CD4-positive, alpha-beta memory T cell (primary cell): ENCODE measurements around the gene TTC34. TPM values are rescaled to one million over a fixed set of nuclear protein-coding genes. Genes with fewer than 3 reads are reported as not detected.

Experiments used
- CTCF ChIA-PET: fragments of 350-600 bp; sonication (Branson Sonifier 250); formaldehyde crosslinking; loops from one replicate; lab custom pipeline; 2021; ENCODE audit warnings: inconsistent platforms; ENCODE audit not compliant: partially characterized antibody; lab: Charles Lee
- POLR2A ChIA-PET: fragments of 350-600 bp; sonication (Branson Sonifier 250); formaldehyde crosslinking; loops from one replicate; lab custom pipeline; 2021; ENCODE audit not compliant: partially characterized antibody; lab: Charles Lee
- DNase-seq, 5 donors: peaks; one replicate each; pipeline versions ENCODE4 v3.0.0 to v3.0.0-alpha.2; 2020 to 2022; ENCODE audit warnings: mixed read lengths in 1 of 5
- H3K27ac ChIP-seq: one replicate; pipeline ENCODE4 v1.7.0; 2013; ENCODE audit warnings: low read depth, low read length
- H3K27me3 ChIP-seq: 2 replicates; pipeline ENCODE4 v1.7.0; 2013; ENCODE audit warnings: mild to moderate bottlenecking, low read length, moderate library complexity; ENCODE audit not compliant: insufficient read depth
- H3K36me3 ChIP-seq: 2 replicates; pipeline ENCODE4 v1.7.0; 2013; ENCODE audit warnings: mild to moderate bottlenecking, low read length, moderate library complexity; ENCODE audit not compliant: insufficient read depth
- H3K4me1 ChIP-seq: 2 replicates; pipeline ENCODE4 v1.7.0; 2013; ENCODE audit warnings: mild to moderate bottlenecking, low read length, moderate library complexity; ENCODE audit not compliant: insufficient read depth
- H3K4me3 ChIP-seq, 2 donors: one replicate each; pipeline ENCODE4 v1.7.0; 2013; ENCODE audit warnings: low read length in 2 of 2, mild to moderate bottlenecking in 1 of 2
- H3K9me3 ChIP-seq, 2 donors: one replicate each; pipeline ENCODE4 v1.7.0; 2013; ENCODE audit warnings: low read length in 2 of 2, control low read depth in 1 of 2; ENCODE audit not compliant: control insufficient read depth in 1 of 2
- H3K27ac Mint-ChIP-seq, 7 donors: one replicate each; pipeline ENCODE4 v1.8.0; 2020 to 2021; ENCODE audit warnings: mixed read lengths in 7 of 7, mild to moderate bottlenecking in 6 of 7, inconsistent platforms in 3 of 7, moderate library complexity in 3 of 7
- H3K27me3 Mint-ChIP-seq, 2 donors: one replicate each; pipeline ENCODE4 v1.8.0; 2020 to 2021; ENCODE audit warnings: mixed read lengths in 2 of 2
- H3K36me3 Mint-ChIP-seq, 2 donors: one replicate each; pipeline ENCODE4 v1.8.0; 2020 to 2021; ENCODE audit warnings: mixed read lengths in 2 of 2, inconsistent platforms in 1 of 2, mild to moderate bottlenecking in 1 of 2
- H3K4me1 Mint-ChIP-seq, 4 donors: one replicate each; pipeline ENCODE4 v1.8.0; 2020 to 2021; ENCODE audit warnings: mixed read lengths in 4 of 4, mild to moderate bottlenecking in 1 of 4
- H3K4me3 Mint-ChIP-seq, 8 donors: one replicate each; pipeline ENCODE4 v1.8.0; 2020 to 2021; ENCODE audit warnings: mixed read lengths in 8 of 8, mild to moderate bottlenecking in 7 of 8, moderate library complexity in 6 of 8, inconsistent platforms in 3 of 8
- H3K9me3 Mint-ChIP-seq, 8 donors: one replicate each; pipeline ENCODE4 v1.8.0; 2020 to 2021; ENCODE audit warnings: mixed read lengths in 8 of 8, mild to moderate bottlenecking in 5 of 8, inconsistent platforms in 3 of 8, moderate library complexity in 1 of 8
- intact Hi-C: fragments of 100-400 bp; cut with micrococcal nuclease; formaldehyde crosslinking; loops from one replicate; pipeline ENCODE4 v1.15.1; 2023
- polyA plus RNA-seq, 2 donors: library from polyadenylated mRNA; unstranded; fragments of 300-500 nt; fragmentation: Illumina TruSeq; gene quantifications; one replicate each; pipeline ENCODE4 v1.2.3, GENCODE V29; 2021
- total RNA-seq, 2 experiments: library from RNA; stranded (reverse); gene quantifications; one replicate each; pipeline ENCODE4 v1.2.3, GENCODE V29; 2021

The TTC34 gene
- total and polyA plus RNA-seq, 4 experiments from 2014 or later: 0.06 to 4.9 (median 4.8) TPM; not detected in 1

GRCh38 chr1:2591581-2592261, 209.8 kb downstream of the TTC34 start:
- H3K36me3 Mint-ChIP-seq: peaks cover 0 to 5% of the 10 kb centered on the region in 2 donors
- peak overlapping the region in 1 of 7 donors; percentile 7 for H3K27ac Mint-ChIP-seq
- H3K4me3 Mint-ChIP-seq: no peak overlapping the region

GRCh38 chr1:2591233-2591580, 210.3 kb downstream of the TTC34 start:
- POLR2A ChIA-PET: interaction anchor here (1.2 kb wide), 1 partner anchor 36 kb away, joined by 3 read pairs; the partner anchor contains the start of gene TNFRSF14
- Histone ChIP-seq H3K27ac (no peak overlapping the region), H3K4me1 (peaks cover 8% of the 10 kb centered on the region), H3K9me3 (no peaks in the 10 kb centered on the region), H3K27me3 (no peaks in the 10 kb centered on the region), H3K4me3 (no peak overlapping the region), H3K36me3 (no peaks in the 10 kb centered on the region)
- DNase-seq: no peak
- CTCF ChIA-PET: no interaction called here
- Mint-ChIP-seq H3K36me3 (peaks cover 0 to 7% of the 10 kb centered on the region in 2 donors), H3K4me1 (peaks cover 0 to 20% (median 11%) of the 10 kb centered on the region in 4 donors), H3K27me3 (peaks cover 0 to 1% of the 10 kb centered on the region in 2 donors), H3K9me3 (no peaks in the 10 kb centered on the region), H3K4me3 (no peak overlapping the region), H3K27ac (peak overlapping the region in 1 of 7 donors; percentile 7)
- intact Hi-C loops: no loop called here

More at GRCh38 chr1:2591581-2592261, 209.8 kb downstream of the TTC34 start:
- ChIA-PET CTCF (no interaction called here), POLR2A (no interaction called here)
- DNase-seq: no peak
- Histone ChIP-seq H3K4me3 (no peak overlapping the region), H3K9me3 (no peaks in the 10 kb centered on the region), H3K4me1 (peaks cover 8% of the 10 kb centered on the region), H3K27me3 (no peaks in the 10 kb centered on the region), H3K27ac (no peak overlapping the region), H3K36me3 (no peaks in the 10 kb centered on the region)
- peaks cover 0 to 20% (median 8%) of the 10 kb centered on the region in 4 donors for H3K4me1 Mint-ChIP-seq
- peaks cover 0 to 1% of the 10 kb centered on the region in 2 donors for H3K27me3 Mint-ChIP-seq
- intact Hi-C loops: no loop called here
- no peaks in the 10 kb centered on the region for H3K9me3 Mint-ChIP-seq

DNA sequence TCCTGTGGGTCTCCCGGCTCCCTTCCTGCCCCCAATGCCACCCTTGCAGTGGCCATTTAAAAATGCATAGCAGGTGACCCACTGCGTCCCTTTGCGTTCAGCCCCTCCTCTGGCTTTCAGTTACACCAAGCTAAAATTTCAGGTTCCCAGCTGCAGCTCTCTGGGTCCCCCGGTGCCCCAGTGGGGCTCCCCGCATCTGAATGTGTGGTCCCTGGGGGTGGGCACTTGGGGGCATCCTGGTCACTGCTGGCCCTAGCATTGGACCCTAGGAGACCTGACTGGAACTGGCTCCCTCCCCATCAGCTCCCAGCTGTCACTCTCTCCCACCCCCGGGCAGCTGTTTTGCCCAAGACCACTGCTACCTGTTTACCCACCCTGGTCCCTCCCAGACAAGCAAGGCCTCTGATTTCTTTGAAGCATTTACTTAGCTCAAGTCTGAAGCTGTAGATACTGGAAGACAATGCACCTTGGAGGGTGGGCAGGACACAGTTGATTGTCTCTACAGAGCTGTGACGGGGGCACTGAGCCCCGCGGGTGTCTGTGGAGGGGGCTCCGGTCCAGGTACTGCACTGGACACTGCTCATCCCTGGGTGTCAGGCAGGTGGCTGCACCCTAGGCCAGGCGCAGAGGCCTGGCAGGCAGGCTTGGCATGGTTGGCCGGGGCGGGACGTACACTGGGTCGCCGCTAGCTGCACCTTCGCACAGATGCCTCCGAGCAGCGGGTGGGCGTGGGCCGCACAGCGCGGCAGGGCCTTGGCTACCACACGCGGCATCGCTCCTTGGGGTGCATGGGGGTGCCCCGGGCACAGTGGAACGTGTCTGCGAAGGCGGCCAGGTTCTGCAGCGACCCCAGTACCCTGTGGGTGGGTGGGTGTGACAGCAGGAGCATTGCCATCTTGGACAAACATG, 211.0 kb downstream of the TTC34 start:
- POLR2A ChIA-PET: interaction anchor here (1.2 kb wide), 1 partner anchor 35 kb away, joined by 3 read pairs; the partner anchor contains the start of gene TNFRSF14
- Histone ChIP-seq H3K27ac (no peak overlapping the region), H3K27me3 (no peaks in the 10 kb centered on the region), H3K36me3 (no peaks in the 10 kb centered on the region), H3K4me1 (peaks cover 11% of the 10 kb centered on the region), H3K9me3 (no peaks in the 10 kb centered on the region), H3K4me3 (no peak overlapping the region)
- peaks cover 0 to 23% (median 13%) of the 10 kb centered on the region in 4 donors for H3K4me1 Mint-ChIP-seq
- H3K9me3 Mint-ChIP-seq: no peaks in the 10 kb centered on the region
- H3K27ac Mint-ChIP-seq: peak overlapping the region in 1 of 7 donors; percentile 47
- CTCF ChIA-PET: interaction anchor here (0.6 kb wide), 1 partner anchor 1404 kb away, joined by 3 read pairs; no protein-coding TSS in a partner anchor
- no peak overlapping the region for H3K4me3 Mint-ChIP-seq
- peaks cover 0 to 7% of the 10 kb centered on the region in 2 donors for H3K36me3 Mint-ChIP-seq
- no peaks in the 10 kb centered on the region for H3K27me3 Mint-ChIP-seq
- no peak for DNase-seq
- intact Hi-C loops: no loop called here

DNA sequence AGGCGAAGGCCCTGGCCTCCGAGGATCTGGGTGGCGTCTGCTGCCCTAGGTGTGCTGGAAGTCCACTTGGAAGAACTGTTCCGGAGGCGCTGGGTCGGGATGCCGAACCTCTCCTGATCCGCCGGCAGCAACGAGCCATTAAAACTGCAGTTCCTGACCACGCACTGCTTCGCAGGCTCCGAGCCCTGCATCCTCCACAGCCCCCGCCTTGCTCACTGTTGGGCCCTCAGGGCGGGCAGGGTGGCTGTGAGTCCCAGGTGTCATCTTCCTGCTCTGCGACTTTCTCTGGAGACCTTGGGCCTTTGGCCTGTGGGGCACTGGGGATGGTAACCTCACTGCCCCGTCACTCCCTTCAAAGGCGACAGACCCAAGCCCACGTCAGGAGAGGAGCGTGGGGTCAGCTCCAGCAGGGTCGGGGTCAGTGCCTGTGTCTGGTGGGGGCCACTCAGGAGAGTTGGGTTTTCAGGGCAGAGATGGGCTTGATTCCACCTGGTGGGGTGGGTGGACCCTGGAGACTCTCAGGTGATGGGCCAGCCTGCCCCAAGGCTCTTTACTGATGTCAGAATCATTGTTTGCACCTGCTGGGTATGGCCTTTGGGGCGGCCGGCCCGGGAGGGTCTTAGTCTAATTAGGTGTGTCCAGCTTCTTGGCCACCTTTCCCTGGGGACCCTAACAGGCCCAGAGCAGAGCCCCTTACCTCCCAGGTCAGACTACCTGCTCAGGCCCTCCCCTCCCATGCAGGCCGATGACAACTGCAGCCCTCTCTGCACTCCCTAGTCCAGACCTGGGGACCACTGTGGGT, 211.9 kb downstream of the TTC34 start:
- Histone ChIP-seq H3K27me3 (no peaks in the 10 kb centered on the region), H3K27ac (no peak overlapping the region), H3K9me3 (no peaks in the 10 kb centered on the region), H3K4me1 (peaks cover 20% of the 10 kb centered on the region), H3K36me3 (no peaks in the 10 kb centered on the region), H3K4me3 (no peak overlapping the region)
- ChIA-PET POLR2A (interaction anchor here (1.2 kb wide), 1 partner anchor 34 kb away, joined by 3 read pairs; the partner anchor contains the start of gene TNFRSF14), CTCF (no interaction called here)
- H3K27ac Mint-ChIP-seq: peak overlapping the region in 2 of 7 donors; percentile 13 to 56
- no peaks in the 10 kb centered on the region for H3K27me3 Mint-ChIP-seq
- no peaks in the 10 kb centered on the region for H3K9me3 Mint-ChIP-seq
- H3K36me3 Mint-ChIP-seq: peaks cover 0 to 8% of the 10 kb centered on the region in 2 donors
- peak overlapping the region in 1 of 8 donors; percentile 20 for H3K4me3 Mint-ChIP-seq
- H3K4me1 Mint-ChIP-seq: peaks cover 3 to 32% (median 20%) of the 10 kb centered on the region in 4 donors
- intact Hi-C loops: no loop called here
- DNase-seq: peak in 1 of 5 donors; percentile 25

DNA sequence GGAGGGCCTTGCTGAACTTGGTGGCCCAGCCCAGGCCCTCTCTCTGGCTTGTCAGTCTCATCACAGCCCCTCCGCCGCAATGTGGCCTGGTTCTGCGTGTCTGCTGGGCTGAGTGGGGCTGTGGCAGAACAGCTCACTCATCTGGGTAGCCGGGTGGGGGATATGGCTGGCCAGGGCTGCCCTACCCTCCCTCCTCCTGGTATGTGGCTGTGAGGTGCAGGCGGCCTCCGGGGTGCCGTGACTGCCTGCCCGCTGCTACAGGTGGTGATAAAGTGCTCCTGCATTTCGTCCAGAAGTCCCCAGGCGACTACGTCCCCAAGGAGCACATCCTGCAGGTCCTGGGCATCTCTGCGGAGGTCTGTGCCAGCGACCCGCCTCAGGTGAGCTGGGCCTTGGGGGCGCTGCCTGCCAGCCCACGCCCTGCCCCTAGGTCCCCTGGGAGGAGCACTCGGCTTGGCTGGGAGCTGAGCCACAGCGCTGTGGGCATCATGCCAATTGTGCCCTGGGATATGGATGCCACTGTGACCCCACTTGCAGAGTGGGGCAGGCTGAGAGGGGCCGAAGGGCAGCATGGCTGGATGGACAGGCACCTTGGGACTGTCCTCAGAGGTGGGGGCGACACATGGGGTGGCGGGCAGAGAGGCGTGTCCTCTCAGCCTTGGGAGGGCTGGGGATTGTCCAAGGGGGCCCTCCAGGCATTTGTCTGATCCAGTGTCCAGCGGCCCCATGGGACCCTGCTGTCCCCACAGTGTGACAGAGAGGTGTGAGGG, 212.6 kb downstream of the TTC34 start:
- Mint-ChIP-seq H3K9me3 (no peaks in the 10 kb centered on the region), H3K27me3 (no peaks in the 10 kb centered on the region), H3K4me3 (peak overlapping the region in 4 of 8 donors; percentile 40 to 47 (median 44)), H3K4me1 (peaks cover 11 to 40% (median 27%) of the 10 kb centered on the region in 4 donors), H3K36me3 (peaks cover 0 to 8% of the 10 kb centered on the region in 2 donors), H3K27ac (peak overlapping the region in 2 of 7 donors; percentile 53 to 58)
- H3K36me3 ChIP-seq: no peaks in the 10 kb centered on the region
- POLR2A ChIA-PET: no interaction called here
- intact Hi-C loops: no loop called here
- no peak overlapping the region for H3K4me3 ChIP-seq
- CTCF ChIA-PET: interaction anchor here (1.8 to 2.1 kb wide), 2 partner anchors 33 to 41 kb away, joined by 6 to 7 read pairs; partner anchors contain the start of gene TNFRSF14
- DNase-seq: peak in 1 of 5 donors; percentile 19
- no peak overlapping the region for H3K27ac ChIP-seq
- H3K9me3 ChIP-seq: no peaks in the 10 kb centered on the region
- no peaks in the 10 kb centered on the region for H3K27me3 ChIP-seq
- H3K4me1 ChIP-seq: peaks cover 27% of the 10 kb centered on the region
